Endodermal cell (in vitro differentiated cells): ENCODE data around the gene PACSIN2. TPM values are rescaled to one million over a fixed set of nuclear protein-coding genes. Genes with fewer than 3 reads are reported as not detected.
"Not testable (repeated sequence)": the region's sequence is repeated elsewhere in the genome, so short reads cannot be mapped to it uniquely, and the experiment has no call there.

Source experiments
- DNase-seq: peaks from one replicate; pipeline ENCODE4 v3.0.0-alpha.2; 2017
- H3K27ac ChIP-seq: 2 replicates; pipeline ENCODE4 v1.5.1; 2013; ENCODE audit warnings: mild to moderate bottlenecking, low read depth, low read length, moderate library complexity
- H3K27me3 ChIP-seq: 2 replicates; pipeline ENCODE4 v1.6.1; 2013; ENCODE audit warnings: mild to moderate bottlenecking, low read length, moderate library complexity; ENCODE audit not compliant: insufficient read depth, control insufficient read depth, poor library complexity, severe bottlenecking
- H3K36me3 ChIP-seq: 2 replicates; pipeline ENCODE4 v1.7.0; 2013; ENCODE audit warnings: mild to moderate bottlenecking, low read length, moderate library complexity; ENCODE audit not compliant: control insufficient read depth, insufficient read depth
- H3K4me1 ChIP-seq: one replicate; pipeline ENCODE4 v1.7.0; 2013; ENCODE audit warnings: low read length; ENCODE audit not compliant: control insufficient read depth, insufficient read depth
- H3K4me3 ChIP-seq: 2 replicates; pipeline ENCODE4 v1.5.1; 2013; ENCODE audit warnings: mild to moderate bottlenecking, low read length, moderate library complexity
- H3K9ac ChIP-seq: 2 replicates; pipeline ENCODE4 v1.6.1; 2013; ENCODE audit warnings: mild to moderate bottlenecking, low read length, moderate library complexity; ENCODE audit not compliant: poor library complexity, severe bottlenecking; ENCODE audit errors: extremely low read depth
- H3K9me3 ChIP-seq: 2 replicates; pipeline ENCODE4 v1.6.1; 2013; ENCODE audit warnings: mild to moderate bottlenecking, low read length, moderate library complexity; ENCODE audit not compliant: control insufficient read depth
- H3K27ac Mint-ChIP-seq: 2 replicates; pipeline ENCODE4 v1.8.0; 2020; ENCODE audit warnings: mixed read lengths
- H3K27me3 Mint-ChIP-seq: 2 replicates; pipeline ENCODE4 v1.8.0; 2021; ENCODE audit warnings: mild to moderate bottlenecking, mixed read lengths; ENCODE audit not compliant: insufficient read depth
- H3K36me3 Mint-ChIP-seq: 2 replicates; pipeline ENCODE4 v1.8.0; 2020; ENCODE audit warnings: low read depth, mixed read lengths
- H3K4me1 Mint-ChIP-seq: 2 replicates; pipeline ENCODE4 v1.8.0; 2020; ENCODE audit warnings: mixed read lengths
- H3K4me3 Mint-ChIP-seq: 2 replicates; pipeline ENCODE4 v1.8.0; 2020; ENCODE audit warnings: mild to moderate bottlenecking, moderate library complexity, mixed read lengths
- H3K9me3 Mint-ChIP-seq: 2 replicates; pipeline ENCODE4 v1.8.0; 2020; ENCODE audit warnings: mild to moderate bottlenecking, mixed read lengths
- WGBS, 2 experiments: methylation state at CpG; one replicate each; pipeline versions ENCODE4 v1.1.5 to v1.1.7; 2013; ENCODE audit warnings: missing lambda C conversion rate in 2 of 2, mixed read lengths in 1 of 2; ENCODE audit not compliant: insufficient coverage in 1 of 2, insufficient read length in 1 of 2; 5-methylcytosine and 5-hydroxymethylcytosine counted together
- total RNA-seq, 2 donors: library from RNA; stranded (reverse); fragmentation: NEBNext Ultra II Directional in 1 of 2; extraction: Animal tissue kit (Norgen Biotek cat#: 25700) in 1 of 2; gene quantifications; 2 replicates in 1 of 2; 3 replicates in 1 of 2; pipeline ENCODE4 v1.2.1, GENCODE V29; 2021
- TF ChIP-seq, protein P1 (sequence below): fragments of 200-600 bp; sonication (generic); conservative IDR thresholded peaks from 2 replicates; pipeline ENCODE4 v1.5.0; 2021; ENCODE audit warnings: antibody characterized with exemption, mild to moderate bottlenecking

PACSIN2 gene
- total RNA-seq, 2 donors from 2014 or later, result 60.7 to 61.4 TPM

DNA sequence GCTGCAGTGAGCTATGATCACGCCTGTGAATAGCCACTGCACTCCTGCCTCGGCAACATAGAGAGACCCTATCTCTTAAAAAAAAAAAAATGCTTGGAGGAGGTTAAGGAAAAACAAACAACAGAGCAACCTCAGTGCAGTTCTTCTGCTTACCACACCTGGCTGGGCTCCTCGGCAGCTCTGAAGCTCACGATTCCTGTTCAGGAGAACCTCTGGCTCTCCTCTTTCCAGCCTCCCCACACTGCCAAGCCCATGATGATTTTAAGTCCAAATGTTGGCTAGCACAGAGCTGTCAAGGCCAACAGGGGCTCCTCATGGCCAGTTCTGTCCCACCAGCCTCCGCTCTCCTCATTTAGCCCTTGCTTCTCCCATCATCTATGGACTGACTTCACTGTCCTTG lies 88.2 kb downstream of the PACSIN2 start:
- H3K4me1 Mint-ChIP-seq, result peaks cover 62% of the 10 kb centered on the region

GRCh38 chr22:42926104-42926503 lies 88.8 kb downstream of the PACSIN2 start:
- H3K4me1 Mint-ChIP-seq, result peaks cover 57% of the 10 kb centered on the region
- peak overlapping the region; percentile 56 for H3K27ac Mint-ChIP-seq
- H3K27me3 Mint-ChIP-seq, result peaks cover 1% of the 10 kb centered on the region
- Histone ChIP-seq H3K9me3 (no peaks in the 10 kb centered on the region), H3K27ac (no peak overlapping the region), H3K4me3 (no peak overlapping the region), H3K36me3 (peaks cover 19% of the 10 kb centered on the region), H3K27me3 (no peaks in the 10 kb centered on the region), H3K9ac (no peak overlapping the region), H3K4me1 (peaks cover 18% of the 10 kb centered on the region)
- H3K4me3 Mint-ChIP-seq, result no peak overlapping the region
- DNase-seq, result no peak
- TF ChIP-seq, protein P1, sequence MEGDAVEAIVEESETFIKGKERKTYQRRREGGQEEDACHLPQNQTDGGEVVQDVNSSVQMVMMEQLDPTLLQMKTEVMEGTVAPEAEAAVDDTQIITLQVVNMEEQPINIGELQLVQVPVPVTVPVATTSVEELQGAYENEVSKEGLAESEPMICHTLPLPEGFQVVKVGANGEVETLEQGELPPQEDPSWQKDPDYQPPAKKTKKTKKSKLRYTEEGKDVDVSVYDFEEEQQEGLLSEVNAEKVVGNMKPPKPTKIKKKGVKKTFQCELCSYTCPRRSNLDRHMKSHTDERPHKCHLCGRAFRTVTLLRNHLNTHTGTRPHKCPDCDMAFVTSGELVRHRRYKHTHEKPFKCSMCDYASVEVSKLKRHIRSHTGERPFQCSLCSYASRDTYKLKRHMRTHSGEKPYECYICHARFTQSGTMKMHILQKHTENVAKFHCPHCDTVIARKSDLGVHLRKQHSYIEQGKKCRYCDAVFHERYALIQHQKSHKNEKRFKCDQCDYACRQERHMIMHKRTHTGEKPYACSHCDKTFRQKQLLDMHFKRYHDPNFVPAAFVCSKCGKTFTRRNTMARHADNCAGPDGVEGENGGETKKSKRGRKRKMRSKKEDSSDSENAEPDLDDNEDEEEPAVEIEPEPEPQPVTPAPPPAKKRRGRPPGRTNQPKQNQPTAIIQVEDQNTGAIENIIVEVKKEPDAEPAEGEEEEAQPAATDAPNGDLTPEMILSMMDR, result no peak
- no peaks in the 10 kb centered on the region for H3K36me3 Mint-ChIP-seq
- no peaks in the 10 kb centered on the region for H3K9me3 Mint-ChIP-seq
- 95 to 100% methylated on average over 2 to 3 of the region's 4 CpGs for WGBS, 2 experiments

More for the DNA sequence above, 88.2 kb downstream of the PACSIN2 start:
- H3K27ac ChIP-seq, result no peak overlapping the region
- H3K36me3 ChIP-seq, result peaks cover 19% of the 10 kb centered on the region
- Mint-ChIP-seq H3K27me3 (peaks cover 1% of the 10 kb centered on the region), H3K36me3 (no peaks in the 10 kb centered on the region), H3K4me3 (no peak overlapping the region), H3K9me3 (no peaks in the 10 kb centered on the region), H3K27ac (peak overlapping the region; percentile 56)
- H3K4me3 ChIP-seq, result no peak overlapping the region
- 92 to 100% methylated on average over 2 to 4 of the region's 5 CpGs for WGBS, 2 experiments
- TF ChIP-seq, protein P1, result no peak
- DNase-seq, result no peak
- no peaks in the 10 kb centered on the region for H3K9me3 ChIP-seq
- no peaks in the 10 kb centered on the region for H3K27me3 ChIP-seq
- H3K4me1 ChIP-seq, result peaks cover 18% of the 10 kb centered on the region
- no peak overlapping the region for H3K9ac ChIP-seq

GRCh38 chr22:42925598-42925997 lies 89.4 kb downstream of the PACSIN2 start:
- no peaks in the 10 kb centered on the region for H3K9me3 Mint-ChIP-seq
- H3K27me3 Mint-ChIP-seq, result peaks cover 1% of the 10 kb centered on the region
- Histone ChIP-seq H3K9me3 (no peaks in the 10 kb centered on the region), H3K4me3 (no peak overlapping the region), H3K9ac (no peak overlapping the region), H3K27me3 (no peaks in the 10 kb centered on the region), H3K4me1 (peaks cover 18% of the 10 kb centered on the region), H3K27ac (no peak overlapping the region), H3K36me3 (peaks cover 19% of the 10 kb centered on the region)
- TF ChIP-seq, protein P1, result no peak
- H3K27ac Mint-ChIP-seq, result peak overlapping the region; percentile 56
- no peak overlapping the region for H3K4me3 Mint-ChIP-seq
- peaks cover 53% of the 10 kb centered on the region for H3K4me1 Mint-ChIP-seq
- WGBS, 2 experiments, result 67 to 87% methylated on average over 1 to 6 of the region's 6 CpGs
- no peak for DNase-seq
- no peaks in the 10 kb centered on the region for H3K36me3 Mint-ChIP-seq

DNA sequence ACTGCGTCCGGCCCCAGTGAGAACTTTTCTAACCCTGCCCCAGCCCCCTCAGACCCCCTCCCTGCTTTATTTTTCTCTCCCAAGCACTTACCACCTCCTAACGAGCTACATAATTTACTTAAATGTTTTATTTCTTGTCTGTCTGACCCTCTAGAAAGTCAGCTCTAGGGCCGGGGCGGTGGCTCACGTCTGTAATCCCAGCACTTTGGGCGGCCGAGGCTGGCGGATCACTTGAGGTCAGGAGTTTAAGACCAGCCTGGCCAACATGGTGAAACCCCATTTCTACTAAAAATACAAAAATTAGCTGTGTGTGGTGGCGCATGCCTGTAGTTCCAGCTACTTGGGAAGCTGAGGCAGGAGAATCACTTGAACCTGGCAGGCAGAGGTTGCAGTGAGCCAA lies 89.9 kb downstream of the PACSIN2 start:
- not testable (repeated sequence) for H3K4me3 ChIP-seq, DNase-seq, H3K27me3 Mint-ChIP-seq, H3K9ac ChIP-seq, H3K9me3 ChIP-seq, H3K9me3 Mint-ChIP-seq, H3K27me3 ChIP-seq, H3K4me3 Mint-ChIP-seq, H3K27ac ChIP-seq, H3K36me3 Mint-ChIP-seq
- 94 to 97% methylated on average over 8 to 10 of the region's 10 CpGs for WGBS, 2 experiments
- peaks cover 19% of the 10 kb centered on the region for H3K36me3 ChIP-seq
- peaks cover 21% of the 10 kb centered on the region for H3K4me1 ChIP-seq
- H3K27ac Mint-ChIP-seq, result peak overlapping the region; percentile 69
- peaks cover 51% of the 10 kb centered on the region for H3K4me1 Mint-ChIP-seq
